GM23338 (cell line): ENCODE measurements around the gene NDST4. TPM values are rescaled to one million over a fixed set of nuclear protein-coding genes. Genes with fewer than 3 reads are reported as not detected.

ENCODE experiments used
- ATAC-seq: fragments of 200-7000 bp; cut with Tn5 transposase; 3 replicates; pipeline ENCODE4 v1.9.1; 2020
- DNase-seq: peaks from one replicate; pipeline ENCODE4 v3.0.0-alpha.2; 2015; ENCODE audit warnings: low spot score
- H2AFZ ChIP-seq: fragments of 200-600 bp; sonication (generic); 2 replicates; pipeline ENCODE4 v1.8.0; 2016; ENCODE audit warnings: antibody characterized with exemption, mild to moderate bottlenecking, moderate library complexity
- H3F3A ChIP-seq: fragments of 200-600 bp; sonication (generic); replicated peaks from 2 replicates; pipeline ENCODE4 v1.8.0; 2017; ENCODE audit warnings: antibody characterized with exemption, mixed run types, low read depth
- H3K27ac ChIP-seq: fragments of 200-600 bp; sonication (generic); 2 replicates; pipeline ENCODE4 v1.6.1; 2016; ENCODE audit warnings: low read depth
- H3K27me3 ChIP-seq: fragments of 200-600 bp; sonication (generic); 2 replicates; pipeline ENCODE4 v1.8.0; 2016; ENCODE audit warnings: mild to moderate bottlenecking, mixed run types, moderate library complexity; ENCODE audit not compliant: insufficient read depth
- H3K36me3 ChIP-seq: fragments of 200-600 bp; sonication (generic); 2 replicates; pipeline ENCODE4 v1.8.0; 2016; ENCODE audit warnings: mild to moderate bottlenecking; ENCODE audit not compliant: insufficient read depth
- H3K4me1 ChIP-seq: fragments of 200-600 bp; sonication (generic); 2 replicates; pipeline ENCODE4 v1.8.0; 2016; ENCODE audit warnings: mild to moderate bottlenecking, moderate library complexity; ENCODE audit not compliant: insufficient read depth
- H3K4me2 ChIP-seq: fragments of 200-600 bp; sonication (generic); 2 replicates; pipeline ENCODE4 v1.7.1; 2017; ENCODE audit warnings: mixed run types
- H3K4me3 ChIP-seq: fragments of 200-600 bp; sonication (generic); 2 replicates; pipeline ENCODE4 v1.6.1; 2016; ENCODE audit warnings: mixed run types
- H3K79me2 ChIP-seq: fragments of 200-600 bp; sonication (generic); replicated peaks from 2 replicates; pipeline ENCODE4 v1.8.0; 2017; ENCODE audit warnings: mild to moderate bottlenecking; ENCODE audit not compliant: insufficient read depth
- H3K9me2 ChIP-seq: fragments of 200-600 bp; sonication (generic); 2 replicates; pipeline ENCODE4 v1.8.0; 2017; ENCODE audit not compliant: insufficient read depth
- H4K20me1 ChIP-seq: fragments of 200-600 bp; sonication (generic); replicated peaks from 2 replicates; pipeline ENCODE4 v1.8.0; 2017; ENCODE audit warnings: mild to moderate bottlenecking; ENCODE audit not compliant: insufficient read depth
- H3K27ac Mint-ChIP-seq: 2 replicates; pipeline ENCODE4 v1.8.0; 2020; ENCODE audit warnings: inconsistent platforms, mild to moderate bottlenecking, moderate library complexity, mixed read lengths
- H3K27me3 Mint-ChIP-seq: 3 replicates; pipeline ENCODE4 v1.8.0; 2022; ENCODE audit warnings: low read depth, mild to moderate bottlenecking, moderate library complexity, mixed read lengths, inconsistent platforms; ENCODE audit not compliant: insufficient read depth, poor library complexity
- H3K36me3 Mint-ChIP-seq: 3 replicates; pipeline ENCODE4 v1.8.0; 2021; ENCODE audit warnings: low read depth, mild to moderate bottlenecking, inconsistent platforms, moderate library complexity, mixed read lengths
- H3K4me1 Mint-ChIP-seq: 3 replicates; pipeline ENCODE4 v1.8.0; 2020; ENCODE audit warnings: mild to moderate bottlenecking, inconsistent platforms, mixed read lengths
- H3K4me3 Mint-ChIP-seq: 3 replicates; pipeline ENCODE4 v1.8.0; 2021; ENCODE audit warnings: moderate library complexity, mild to moderate bottlenecking, inconsistent platforms, mixed read lengths
- H3K9me3 Mint-ChIP-seq: 3 replicates; pipeline ENCODE4 v1.8.0; 2020; ENCODE audit warnings: moderate library complexity, mild to moderate bottlenecking, inconsistent platforms, mixed read lengths
- CTCF ChIP-seq, 2 experiments: fragments of 200-600 bp in 1 of 2; sonication (generic) in 1 of 2; conservative IDR thresholded peaks; 2 replicates each; pipeline versions ENCODE4 v1.5.1 to v1.6.1; 2016 to 2017; ENCODE audit warnings: antibody characterized with exemption in 2 of 2, low read depth in 2 of 2, mild to moderate bottlenecking in 2 of 2, moderate library complexity in 1 of 2
- ETS1 ChIP-seq: IDR thresholded peaks from 2 replicates; pipeline ENCODE4 v1.6.1; 2016; ENCODE audit warnings: antibody characterized with exemption
- EZH2 ChIP-seq: fragments of 200-600 bp; sonication (generic); IDR thresholded peaks from one replicate; pipeline ENCODE4 v1.8.0; 2017; ENCODE audit warnings: antibody characterized with exemption, mild to moderate bottlenecking, low read depth; ENCODE audit not compliant: unreplicated experiment
- EZH2phosphoT487 ChIP-seq: fragments of 200-600 bp; sonication (generic); IDR thresholded peaks from one replicate; pipeline ENCODE4 v1.8.1; 2018; ENCODE audit warnings: antibody characterized with exemption; ENCODE audit not compliant: unreplicated experiment
- JUNB ChIP-seq: IDR thresholded peaks from one replicate; pipeline ENCODE4 v1.6.1; 2016; ENCODE audit warnings: antibody characterized with exemption; ENCODE audit not compliant: unreplicated experiment
- NANOG ChIP-seq: IDR thresholded peaks from 2 replicates; pipeline ENCODE4 v1.6.1; 2016; ENCODE audit warnings: antibody characterized with exemption, borderline replicate concordance
- STAT1 ChIP-seq: IDR thresholded peaks from one replicate; pipeline ENCODE4 v1.6.1; 2016; ENCODE audit warnings: antibody characterized with exemption; ENCODE audit not compliant: unreplicated experiment
- ZNF114 ChIP-seq: fragments of 250-450 bp; sonication (Bioruptor Pico); IDR thresholded peaks from 2 replicates; pipeline ENCODE4 v1.5.0; 2020; ENCODE audit warnings: mild to moderate bottlenecking, moderate library complexity
- ZNF331 ChIP-seq: fragments of 250-450 bp; sonication (Bioruptor Pico); IDR thresholded peaks from 2 replicates; pipeline ENCODE4 v1.5.0; 2020; ENCODE audit warnings: low read depth, mild to moderate bottlenecking, moderate library complexity
- polyA plus RNA-seq: library from polyadenylated mRNA; unstranded; fragments of >200 nt; fragmentation: Nextera tagmentation; extraction: Ambion mirVana; gene quantifications from 2 replicates; pipeline ENCODE4 v1.2.1, GENCODE V29; 2016
- total RNA-seq: library from RNA; depleted of rRNA; stranded (reverse); fragments of >200 nt; shearing (Covaris generic); gene quantifications from 2 replicates; pipeline ENCODE4 v1.2.3, GENCODE V29; 2014

The NDST4 gene
- total and polyA plus RNA-seq, 2 experiments from 2014 or later, result not detected

- TF ChIP-seq CTCF (conservative IDR thresholded peaks at IDR 0.05; ENCODE audit: low read depth in 2 of 2) (no peak), EZH2 (no peak), ZNF114 (CRISPR knock-in tag) (no peak), STAT1 (no peak)
These were observed 14.6 kb upstream of the NDST4 start (continued) for GRCh38 chr4:115128037-115128436.

GRCh38 chr4:115126491-115126890 lies 13.1 kb upstream of the NDST4 start:
- no peaks in the 10 kb centered on the region; the same call in 2 of the 3 replicates for H3K9me3 Mint-ChIP-seq
- DNase-seq, result no peak
- Histone ChIP-seq H3K4me1 (no peaks in the 10 kb centered on the region), H3F3A (no peaks in the 10 kb centered on the region), H3K79me2 (no peaks in the 10 kb centered on the region), H3K4me3 (no peak overlapping the region), H4K20me1 (no peaks in the 10 kb centered on the region), H3K36me3 (no peaks in the 10 kb centered on the region), H3K27ac (no peak overlapping the region), H3K27me3 (no peaks in the 10 kb centered on the region), H3K4me2 (no peak overlapping the region), H3K9me2 (no peaks in the 10 kb centered on the region), H2AFZ (no peak overlapping the region)
- TF ChIP-seq JUNB, result no peak
- TF ChIP-seq CTCF (conservative IDR thresholded peaks at IDR 0.05; ENCODE audit: low read depth in 2 of 2), result no peak
- no peak for TF ChIP-seq ETS1
- no peak for TF ChIP-seq ZNF331 (CRISPR knock-in tag)
- no peak for TF ChIP-seq NANOG
- no peak for TF ChIP-seq EZH2phosphoT487
- H3K36me3 Mint-ChIP-seq, result no peaks in the 10 kb centered on the region
- H3K4me1 Mint-ChIP-seq, result peaks cover 2% of the 10 kb centered on the region; the same call in 2 of the 3 replicates
- no peak overlapping the region; the same call in 1 of the 2 replicates for H3K27ac Mint-ChIP-seq
- H3K27me3 Mint-ChIP-seq, result no peaks in the 10 kb centered on the region
- no peak overlapping the region for H3K4me3 Mint-ChIP-seq
- no peak for ATAC-seq
